Measurements from ENCODE around the gene ADH1B. TPM values are rescaled to one million over a fixed set of nuclear protein-coding genes. Genes with fewer than 3 reads are reported as not detected.
"Not testable (repeated sequence)": the region's sequence is repeated elsewhere in the genome, so short reads cannot be mapped to it uniquely, and the experiment has no call there.

ADH1B gene
- total RNA-seq, 1 experiment from 2014 or later: 0.98 TPM

- H3K36me3 ChIP-seq (ENCODE audit: control insufficient read depth, insufficient read depth, low read length): no peaks in the 10 kb centered on the region
- in situ Hi-C loops (cut with HindIII; ENCODE audit: low pct_unique_long_range_greater_than_20kb, low sequenced_read_pairs): no loop called here
- ChIA-PET POLR2A (no interaction called here), CTCF (no interaction called here)
- H3K27ac ChIP-seq (ENCODE audit: low read length): no peak overlapping the region
- no peak for ATAC-seq
- no peaks in the 10 kb centered on the region for H3K9me3 ChIP-seq (ENCODE audit: control insufficient read depth, insufficient read depth, low read depth, low read length)
- intact Hi-C loops (cut with micrococcal nuclease; ENCODE audit: unreplicated experiment): no loop called here
- DNase-seq (ENCODE audit: low read depth, low spot score): no peak
- BruUV-seq (replicated peaks): no TSS peak
- no peak overlapping the region for H3K4me3 ChIP-seq (ENCODE audit: low read depth in 2 of 2, low read length in 2 of 2)
- H3K4me1 ChIP-seq (ENCODE audit: control insufficient read depth, insufficient read depth, low read length): no peaks in the 10 kb centered on the region
- no peak for TF ChIP-seq POLR2AphosphoS5 (IDR thresholded peaks at IDR 0.05; ENCODE audit: low read depth, low read length)
- no peak for TF ChIP-seq CTCF (IDR thresholded peaks at IDR 0.05)
- TF ChIP-seq TCF7L2 (IDR thresholded peaks at IDR 0.05; ENCODE audit: low read depth, low read length): no peak
- TF ChIP-seq REST (IDR thresholded peaks at IDR 0.05; ENCODE audit: insufficient read depth in 1 of 2, low read depth in 2 of 2, low read length in 1 of 2): no peak
- TF ChIP-seq SIN3A (IDR thresholded peaks at IDR 0.05; ENCODE audit: borderline replicate concordance, insufficient read depth, low read depth, low read length): no peak
- H3K27me3 ChIP-seq (ENCODE audit: control insufficient read depth, insufficient read depth, low read length): no peaks in the 10 kb centered on the region
Measured at GRCh38 chr4:99349338-99349737, 28.1 kb upstream of the ADH1B start.

GRCh38 chr4:99342624-99343023, 21.4 kb upstream of the ADH1B start:
- DNase-seq (ENCODE audit: low read depth, low spot score); CTCF ChIA-PET; H3K4me3 ChIP-seq (ENCODE audit: low read depth in 2 of 2, low read length in 2 of 2); POLR2A ChIA-PET; H3K9me3 ChIP-seq (ENCODE audit: control insufficient read depth, insufficient read depth, low read depth, low read length); intact Hi-C loops (cut with micrococcal nuclease; ENCODE audit: unreplicated experiment); H3K27me3 ChIP-seq (ENCODE audit: control insufficient read depth, insufficient read depth, low read length); H3K4me1 ChIP-seq (ENCODE audit: control insufficient read depth, insufficient read depth, low read length); H3K27ac ChIP-seq (ENCODE audit: low read length); in situ Hi-C loops (cut with HindIII; ENCODE audit: low pct_unique_long_range_greater_than_20kb, low sequenced_read_pairs); H3K36me3 ChIP-seq (ENCODE audit: control insufficient read depth, insufficient read depth, low read length); BruUV-seq (replicated peaks); ATAC-seq: not testable (repeated sequence)

- BruUV-seq (replicated peaks): no TSS peak
- ChIA-PET CTCF (no interaction called here), POLR2A (no interaction called here)
- Histone ChIP-seq H3K4me3 (ENCODE audit: low read depth in 2 of 2, low read length in 2 of 2) (no peak overlapping the region), H3K9me3 (ENCODE audit: control insufficient read depth, insufficient read depth, low read depth, low read length) (no peaks in the 10 kb centered on the region), H3K27ac (ENCODE audit: low read length) (no peak overlapping the region), H3K4me1 (ENCODE audit: control insufficient read depth, insufficient read depth, low read length) (no peaks in the 10 kb centered on the region), H3K27me3 (ENCODE audit: control insufficient read depth, insufficient read depth, low read length) (no peaks in the 10 kb centered on the region), H3K36me3 (ENCODE audit: control insufficient read depth, insufficient read depth, low read length) (no peaks in the 10 kb centered on the region)
- TF ChIP-seq TCF7L2 (IDR thresholded peaks at IDR 0.05; ENCODE audit: low read depth, low read length) (no peak), CTCF (IDR thresholded peaks at IDR 0.05) (no peak), POLR2AphosphoS5 (IDR thresholded peaks at IDR 0.05; ENCODE audit: low read depth, low read length) (no peak), SIN3A (IDR thresholded peaks at IDR 0.05; ENCODE audit: borderline replicate concordance, insufficient read depth, low read depth, low read length) (no peak), REST (IDR thresholded peaks at IDR 0.05; ENCODE audit: insufficient read depth in 1 of 2, low read depth in 2 of 2, low read length in 1 of 2) (no peak)
- ATAC-seq (no peak), DNase-seq (ENCODE audit: low read depth, low spot score) (no peak)
- intact Hi-C loops (cut with micrococcal nuclease; ENCODE audit: unreplicated experiment) (no loop called here), in situ Hi-C loops (cut with HindIII; ENCODE audit: low pct_unique_long_range_greater_than_20kb, low sequenced_read_pairs) (no loop called here)
Measured at GRCh38 chr4:99341426-99341825, 20.2 kb upstream of the ADH1B start.

Data from Panc1 (cell line).